ENCODE results near the gene SMAD3. TPM values are rescaled to one million over a fixed set of nuclear protein-coding genes. Genes with fewer than 3 reads are reported as not detected.

SMAD3 gene
- total and polyA plus RNA-seq, 7 donors = 2.9 to 47.6 (median 29.3) TPM

DNA sequence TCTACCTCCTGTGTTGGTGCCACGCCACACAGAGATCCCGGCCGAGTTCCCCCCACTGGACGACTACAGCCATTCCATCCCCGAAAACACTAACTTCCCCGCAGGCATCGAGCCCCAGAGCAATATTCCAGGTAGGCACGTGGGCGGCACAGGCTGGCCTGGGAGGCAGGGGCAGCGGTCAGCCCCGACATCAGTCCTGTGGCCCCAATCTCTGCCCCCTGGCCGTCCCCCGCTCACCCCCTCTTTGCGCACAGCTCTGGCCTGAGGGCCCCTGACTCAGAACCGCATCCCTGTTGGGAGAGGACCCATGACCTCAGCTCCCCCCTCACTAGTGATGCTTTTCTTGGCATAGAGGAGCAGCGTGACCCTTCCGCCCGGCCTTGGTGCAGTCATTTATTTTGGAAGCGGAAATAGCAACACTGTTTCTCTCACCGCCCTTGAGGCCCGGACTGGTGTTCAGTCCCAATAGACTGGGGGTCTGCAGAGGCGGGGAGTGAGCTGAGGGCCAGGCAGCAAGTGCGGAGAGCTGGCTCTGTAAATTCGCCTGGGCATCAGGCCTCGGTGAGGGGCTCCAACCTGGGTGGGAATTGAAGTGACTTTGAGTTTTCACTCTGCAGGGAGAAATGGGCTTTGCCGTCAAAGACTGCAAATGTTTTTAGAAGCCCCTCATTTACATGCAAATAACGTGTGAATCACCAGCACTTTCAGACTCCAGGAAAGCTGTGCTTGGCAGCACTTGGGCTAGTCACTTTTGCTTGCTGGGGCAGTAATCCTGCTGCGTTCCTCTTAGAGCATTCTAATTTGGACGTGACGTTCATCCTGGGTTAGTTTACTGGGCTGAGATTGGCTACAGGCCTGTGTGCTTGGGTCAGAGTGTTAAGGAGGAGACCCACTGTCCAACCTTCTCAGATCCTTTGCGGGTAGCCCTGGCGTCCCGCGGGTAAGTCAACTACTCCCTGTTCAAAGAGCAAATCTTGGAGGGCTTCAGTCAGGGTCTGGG, 100.2 kb downstream of the SMAD3 start:
- Histone ChIP-seq H3K27me3 (ENCODE audit: insufficient read depth in 3 of 3, low read length in 2 of 3) (no peaks in the 10 kb centered on the region), H3K36me3 (ENCODE audit: insufficient read depth in 1 of 2, low read depth in 1 of 2) (peaks cover 0 to 21% of the 10 kb centered on the region in 2 donors), H3K4me1 (peaks cover 89% of the 10 kb centered on the region), H3K9me3 (no peaks in the 10 kb centered on the region), H3K4me3 (peak overlapping the region; percentile 36), H3K27ac (peak overlapping the region; percentile 88)
- WGBS, 3 donors = 44 to 65% (median 54%) methylated on average over 34 of the region's 34 CpGs
- intact Hi-C loops (cut with DNase I) = loop anchor here (5.0 kb wide), 2 partner anchors 38 to 83 kb away; no protein-coding TSS in a partner anchor
- TF ChIP-seq, protein P1, sequence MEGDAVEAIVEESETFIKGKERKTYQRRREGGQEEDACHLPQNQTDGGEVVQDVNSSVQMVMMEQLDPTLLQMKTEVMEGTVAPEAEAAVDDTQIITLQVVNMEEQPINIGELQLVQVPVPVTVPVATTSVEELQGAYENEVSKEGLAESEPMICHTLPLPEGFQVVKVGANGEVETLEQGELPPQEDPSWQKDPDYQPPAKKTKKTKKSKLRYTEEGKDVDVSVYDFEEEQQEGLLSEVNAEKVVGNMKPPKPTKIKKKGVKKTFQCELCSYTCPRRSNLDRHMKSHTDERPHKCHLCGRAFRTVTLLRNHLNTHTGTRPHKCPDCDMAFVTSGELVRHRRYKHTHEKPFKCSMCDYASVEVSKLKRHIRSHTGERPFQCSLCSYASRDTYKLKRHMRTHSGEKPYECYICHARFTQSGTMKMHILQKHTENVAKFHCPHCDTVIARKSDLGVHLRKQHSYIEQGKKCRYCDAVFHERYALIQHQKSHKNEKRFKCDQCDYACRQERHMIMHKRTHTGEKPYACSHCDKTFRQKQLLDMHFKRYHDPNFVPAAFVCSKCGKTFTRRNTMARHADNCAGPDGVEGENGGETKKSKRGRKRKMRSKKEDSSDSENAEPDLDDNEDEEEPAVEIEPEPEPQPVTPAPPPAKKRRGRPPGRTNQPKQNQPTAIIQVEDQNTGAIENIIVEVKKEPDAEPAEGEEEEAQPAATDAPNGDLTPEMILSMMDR (IDR thresholded peaks at IDR 0.05) = no peak
- peak; percentile 19 to 44 (median 42) for ATAC-seq
- DNase-seq = peak in 1 of 2 donors; percentile 65

DNA sequence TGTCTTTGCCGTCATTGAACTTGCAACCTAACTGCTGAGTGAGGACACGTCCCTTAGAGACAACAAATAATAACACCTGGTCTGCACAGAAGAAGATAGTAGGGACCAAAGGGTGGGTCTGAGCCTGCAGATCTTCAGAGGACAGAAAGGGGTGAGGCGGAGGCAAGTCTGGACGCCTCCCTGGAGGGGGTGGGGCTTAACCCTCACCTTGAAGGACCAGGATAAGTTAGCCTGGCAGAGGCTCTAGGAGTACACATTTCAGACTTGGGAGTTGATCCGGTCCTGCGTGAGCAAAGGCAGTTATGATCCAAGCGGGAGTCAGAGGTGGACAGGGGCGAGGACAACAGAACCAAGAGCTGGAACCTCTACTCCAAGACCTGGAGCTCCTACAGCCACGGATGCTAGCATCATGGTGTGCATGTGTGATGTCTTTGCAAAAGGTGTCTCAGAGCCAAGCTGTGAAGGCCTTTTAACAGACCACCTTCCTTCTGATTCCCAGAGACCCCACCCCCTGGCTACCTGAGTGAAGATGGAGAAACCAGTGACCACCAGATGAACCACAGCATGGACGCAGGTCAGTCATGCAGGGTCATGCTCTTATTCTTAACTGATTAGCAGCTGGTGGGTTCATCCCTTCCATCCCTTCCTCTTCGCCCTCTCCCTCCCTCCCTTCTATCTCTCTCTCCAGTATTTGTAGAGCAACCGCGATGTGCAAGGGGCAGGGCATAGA, 101.0 kb downstream of the SMAD3 start:
- Histone ChIP-seq H3K4me1 (peaks cover 93% of the 10 kb centered on the region), H3K9me3 (no peaks in the 10 kb centered on the region), H3K27ac (peak overlapping the region; percentile 88), H3K27me3 (ENCODE audit: insufficient read depth in 3 of 3, low read length in 2 of 3) (no peaks in the 10 kb centered on the region), H3K36me3 (ENCODE audit: insufficient read depth in 1 of 2, low read depth in 1 of 2) (peaks cover 0 to 28% of the 10 kb centered on the region in 2 donors), H3K4me3 (peak overlapping the region; percentile 36)
- TF ChIP-seq, protein P1 (IDR thresholded peaks at IDR 0.05) = no peak
- peak in 1 of 4 donors; percentile 1 for ATAC-seq
- DNase-seq = no peak
- 57 to 71% (median 59%) methylated on average over 12 to 13 of the region's 13 CpGs for WGBS, 3 donors
- intact Hi-C loops (cut with DNase I) = loop anchor here (5.0 kb wide), 2 partner anchors 39 to 84 kb away; no protein-coding TSS in a partner anchor

DNA sequence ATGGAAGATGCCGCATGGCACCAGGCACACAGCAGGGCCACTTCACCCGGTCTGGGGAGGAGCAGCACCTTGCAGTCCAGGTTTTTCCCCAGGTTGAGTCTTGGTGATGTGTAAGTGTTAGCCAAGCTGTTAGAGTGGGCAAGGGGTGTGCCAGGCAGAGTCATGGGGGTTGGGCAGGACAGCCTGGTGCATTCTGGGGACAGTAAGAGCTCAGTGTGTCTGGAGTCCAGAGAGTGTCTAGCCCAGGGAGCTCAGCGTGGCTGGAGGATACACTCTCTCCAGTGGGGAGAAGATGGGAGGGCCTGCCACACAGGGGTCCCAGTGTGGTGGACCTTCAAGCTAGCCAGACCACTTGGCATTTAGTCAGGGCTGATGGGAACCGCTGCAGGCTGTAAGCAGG, 101.7 kb downstream of the SMAD3 start:
- H3K36me3 ChIP-seq (ENCODE audit: insufficient read depth in 1 of 2, low read depth in 1 of 2) = peaks cover 0 to 28% of the 10 kb centered on the region in 2 donors
- H3K27ac ChIP-seq = peak overlapping the region; percentile 88
- TF ChIP-seq, protein P1 (IDR thresholded peaks at IDR 0.05) = no peak
- WGBS, 3 donors = 59 to 80% (median 68%) methylated on average over 4 of the region's 4 CpGs
- ATAC-seq (peak in 3 of 4 donors; percentile 3 to 7 (median 5)), DNase-seq (no peak)
- intact Hi-C loops (cut with DNase I) = loop anchor here (5.0 kb wide), 2 partner anchors 40 to 85 kb away; no protein-coding TSS in a partner anchor
- no peaks in the 10 kb centered on the region for H3K27me3 ChIP-seq (ENCODE audit: insufficient read depth in 3 of 3, low read length in 2 of 3)
- H3K4me3 ChIP-seq = peak overlapping the region; percentile 36
- no peaks in the 10 kb centered on the region for H3K9me3 ChIP-seq
- H3K4me1 ChIP-seq = peaks cover 93% of the 10 kb centered on the region

DNA sequence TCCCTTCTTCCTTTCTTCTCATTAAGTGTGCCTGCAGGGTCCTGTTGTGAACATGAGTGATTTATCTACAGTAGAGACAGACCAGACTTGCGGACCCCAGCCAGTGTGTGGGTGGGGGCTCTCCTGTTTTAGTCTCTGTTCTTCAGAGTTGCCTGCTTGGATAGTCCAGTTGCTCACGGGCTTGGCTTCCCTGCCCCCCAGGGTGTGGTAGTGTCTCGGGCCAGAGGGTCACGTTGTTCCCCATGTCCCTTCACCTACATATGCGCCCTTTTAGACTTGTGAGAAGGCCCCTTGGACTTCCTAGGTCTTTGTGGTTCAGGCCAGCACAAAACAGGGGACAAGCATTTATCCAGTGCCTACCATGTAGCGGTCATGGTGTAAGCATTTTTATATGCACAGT, 103.3 kb downstream of the SMAD3 start:
- Histone ChIP-seq H3K36me3 (ENCODE audit: insufficient read depth in 1 of 2, low read depth in 1 of 2) (peaks cover 0 to 36% of the 10 kb centered on the region in 2 donors), H3K4me3 (peak overlapping the region; percentile 37), H3K27ac (peak overlapping the region; percentile 88), H3K9me3 (no peaks in the 10 kb centered on the region), H3K4me1 (peaks cover 87% of the 10 kb centered on the region), H3K27me3 (ENCODE audit: insufficient read depth in 3 of 3, low read length in 2 of 3) (no peaks in the 10 kb centered on the region)
- ATAC-seq (peak in 2 of 4 donors; percentile 18 to 26), DNase-seq (peak in 1 of 2 donors; percentile 66)
- intact Hi-C loops (cut with DNase I) = loop anchor here (5.0 kb wide), 2 partner anchors 41 to 86 kb away; no protein-coding TSS in a partner anchor
- TF ChIP-seq, protein P1 (IDR thresholded peaks at IDR 0.05) = no peak
- 37 to 55% (median 47%) methylated on average over 6 of the region's 6 CpGs for WGBS, 3 donors
